GM12878 (cell line): ENCODE measurements around the gene UQCR11. TPM values are rescaled to one million over a fixed set of nuclear protein-coding genes. Genes with fewer than 3 reads are reported as not detected.

Experiments used
- ASH2L ChIP-seq: fragments of 300-600, 200-600 bp; sonication (generic); IDR thresholded peaks from 2 replicates; pipeline ENCODE4 v1.6.1; 2017; ENCODE audit warnings: low read depth, mild to moderate bottlenecking, borderline replicate concordance
- ATF7 ChIP-seq: fragments of 450-650 bp; IDR thresholded peaks from 2 replicates; pipeline ENCODE4 v1.6.1; 2016; ENCODE audit warnings: low read depth, mild to moderate bottlenecking
- BCL3 ChIP-seq: IDR thresholded peaks from 2 replicates; pipeline ENCODE4 v1.6.1; 2011; ENCODE audit warnings: borderline replicate concordance, low read depth, mild to moderate bottlenecking, moderate library complexity, low read length; ENCODE audit not compliant: insufficient read depth, poor library complexity, severe bottlenecking
- CBX5 ChIP-seq: sonication (generic); IDR thresholded peaks from 2 replicates; pipeline ENCODE4 v1.6.1; 2016; ENCODE audit warnings: low read depth, moderate library complexity, mild to moderate bottlenecking, inconsistent platforms
- CEBPZ ChIP-seq: fragments of 150-350 bp; IDR thresholded peaks from 2 replicates; pipeline ENCODE4 v1.6.1; 2016; ENCODE audit warnings: low read depth, low read length
- KDM1A ChIP-seq: fragments of 200-600 bp; sonication (generic); IDR thresholded peaks from 2 replicates; pipeline ENCODE4 v1.6.1; 2016; ENCODE audit warnings: borderline replicate concordance
- NFXL1 ChIP-seq: fragments of 450-650 bp; IDR thresholded peaks from 2 replicates; pipeline ENCODE4 v1.6.1; 2017; ENCODE audit warnings: antibody characterized with exemption, mild to moderate bottlenecking, borderline replicate concordance
- NFYA ChIP-seq: IDR thresholded peaks from 2 replicates; pipeline ENCODE4 v1.6.1; 2011; ENCODE audit warnings: low read depth, mild to moderate bottlenecking, low read length, improper control_type of control experiment, borderline replicate concordance
- POLR2A ChIP-seq: IDR thresholded peaks from 2 replicates; pipeline ENCODE4 v1.6.1; 2011; ENCODE audit warnings: low read depth, mild to moderate bottlenecking, low read length
- REST ChIP-seq: IDR thresholded peaks from 2 replicates; pipeline ENCODE4 v1.6.1; 2012; ENCODE audit warnings: mild to moderate bottlenecking, low read depth, low read length
- SIN3A ChIP-seq: IDR thresholded peaks from 2 replicates; pipeline ENCODE4 v1.6.1; 2012; ENCODE audit warnings: low read depth, low read length, improper control_type of control experiment
- SMAD1 ChIP-seq: fragments of 450-650 bp; IDR thresholded peaks from 2 replicates; pipeline ENCODE4 v1.6.1; 2018; ENCODE audit warnings: mild to moderate bottlenecking, low read depth; ENCODE audit not compliant: partially characterized antibody
- SUPT20H ChIP-seq: IDR thresholded peaks from 2 replicates; pipeline ENCODE4 v1.6.1; 2011; ENCODE audit warnings: low read depth, mild to moderate bottlenecking, low read length, moderate library complexity, borderline replicate concordance; ENCODE audit not compliant: control insufficient read depth
- TARDBP ChIP-seq: IDR thresholded peaks from 2 replicates; pipeline ENCODE4 v1.6.1; 2016; ENCODE audit warnings: borderline replicate concordance
- TCF3 ChIP-seq: IDR thresholded peaks from 2 replicates; pipeline ENCODE4 v1.6.1; 2012; ENCODE audit warnings: low read depth, mild to moderate bottlenecking, low read length, borderline replicate concordance; ENCODE audit not compliant: insufficient read depth
- ZBTB4 ChIP-seq: fragments of 450-650 bp; formaldehyde crosslinking; IDR thresholded peaks from 2 replicates; pipeline ENCODE4 v1.4.0; 2022; ENCODE audit warnings: mild to moderate bottlenecking, moderate library complexity
- ZNF207 ChIP-seq: fragments of 450-650 bp; IDR thresholded peaks from 2 replicates; pipeline ENCODE4 v1.6.1; 2014; ENCODE audit warnings: antibody characterized with exemption, mild to moderate bottlenecking, borderline replicate concordance
- polyA plus RNA-seq, 11 experiments: library from polyadenylated mRNA; depleted of rRNA in 4 of 11; unstranded in 6 of 11; stranded (reverse) in 5 of 11; fragments of >200 nt; fragmentation: Nextera tagmentation in 4 of 11; fragmentation: Illumina TruSeq in 1 of 11; extraction: Ambion mirVana in 4 of 11; extraction: Trizol in 1 of 11; gene quantifications; 1 replicate in 1 of 11; 2 replicates in 10 of 11; pipeline versions ENCODE4 v1.2.1 to v1.2.3, GENCODE V29; 2011 to 2016; ENCODE audit warnings: inconsistent platforms in 2 of 11, missing spikeins in 2 of 11, low read depth in 1 of 11
- total RNA-seq, 4 experiments: library from RNA; depleted of rRNA in 3 of 4; stranded (reverse); fragments of >200 nt in 3 of 4; fragmentation: Illumina TruSeq in 1 of 4; extraction: Trizol in 1 of 4; gene quantifications; 2 replicates each; pipeline versions ENCODE4 v1.2.1 to v1.2.3, GENCODE V29; 2013 to 2021

Gene UQCR11
- total and polyA plus RNA-seq, 10 of the 15 experiments (the other 5 are each of a cell fraction or from before 2014, with no cell fraction given) = 28.6 to 586 (median 193) TPM

GRCh38 chr19:1605236-1606137 lies at the start of gene UQCR11 (continued):
- TF ChIP-seq CBX5 = no peak
- no peak for TF ChIP-seq KDM1A
- TF ChIP-seq ATF7 = no peak
- TF ChIP-seq TCF3 = no peak
- TF ChIP-seq NFYA = no peak
- 0 out of 2 replicates have a peak, but pooled peaks have one; percentile 16 for TF ChIP-seq TARDBP
- no peak for TF ChIP-seq SUPT20H
- no peak for TF ChIP-seq ASH2L
- TF ChIP-seq POLR2A = peak; percentile 69
- no peak for TF ChIP-seq NFXL1
- no peak for TF ChIP-seq ZNF207
- TF ChIP-seq CEBPZ = no peak
- TF ChIP-seq REST = peak; percentile 27; the same call in 1 of the 2 replicates
- TF ChIP-seq BCL3 = no peak
- TF ChIP-seq SMAD1 = no peak
- TF ChIP-seq ZBTB4 (CRISPR knock-in tag) = no peak
- TF ChIP-seq SIN3A = peak; percentile 77
